Eye (tissue), 1 donor: ENCODE data around the gene TAF6.

Experiments used
- DNase-seq: peaks from one replicate; pipeline ENCODE4 v3.0.0-alpha.2; 2015

Gene TAF6

DNA sequence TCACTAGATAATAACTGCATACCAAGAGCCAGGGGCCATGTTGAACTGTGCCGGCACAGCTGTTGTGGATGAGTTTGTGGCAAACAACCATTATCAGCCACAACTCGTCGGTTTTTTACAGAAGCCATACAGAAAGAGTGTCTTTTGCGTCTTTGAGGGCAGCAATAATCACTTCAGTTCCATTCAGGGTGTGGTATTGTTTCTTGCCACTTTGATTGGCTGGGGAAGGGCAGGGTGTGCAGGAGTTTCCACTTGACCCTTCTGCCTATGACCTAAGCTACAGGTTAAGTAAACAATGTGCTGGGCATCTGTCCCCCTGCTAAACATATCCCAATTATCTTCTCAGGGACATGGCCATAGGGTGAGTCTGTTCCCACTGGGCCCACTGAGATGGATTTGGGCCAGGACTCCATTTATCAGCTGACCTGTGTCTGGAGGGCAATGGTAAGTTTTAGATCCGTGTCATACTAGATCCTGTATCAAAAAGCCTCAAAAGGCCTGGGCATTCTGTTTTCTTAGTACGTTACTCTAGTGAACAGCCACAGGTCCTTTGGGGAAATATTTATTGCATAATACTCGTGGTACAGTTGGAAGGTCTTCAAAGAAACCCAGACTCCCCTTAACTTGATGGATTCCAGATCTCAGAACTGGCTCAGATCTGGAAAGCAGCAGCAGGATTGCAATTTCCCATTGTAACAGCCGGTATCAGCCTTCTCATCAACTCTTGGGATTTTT lies 53.5 kb downstream of the TAF6 start:
- no peak for DNase-seq

- DNase-seq = no peak
These were observed 55.0 kb downstream of the TAF6 start for GRCh38 chr7:100064162-100064561.

GRCh38 chr7:100063376-100063775 lies 55.8 kb downstream of the TAF6 start:
- DNase-seq = no peak

DNA sequence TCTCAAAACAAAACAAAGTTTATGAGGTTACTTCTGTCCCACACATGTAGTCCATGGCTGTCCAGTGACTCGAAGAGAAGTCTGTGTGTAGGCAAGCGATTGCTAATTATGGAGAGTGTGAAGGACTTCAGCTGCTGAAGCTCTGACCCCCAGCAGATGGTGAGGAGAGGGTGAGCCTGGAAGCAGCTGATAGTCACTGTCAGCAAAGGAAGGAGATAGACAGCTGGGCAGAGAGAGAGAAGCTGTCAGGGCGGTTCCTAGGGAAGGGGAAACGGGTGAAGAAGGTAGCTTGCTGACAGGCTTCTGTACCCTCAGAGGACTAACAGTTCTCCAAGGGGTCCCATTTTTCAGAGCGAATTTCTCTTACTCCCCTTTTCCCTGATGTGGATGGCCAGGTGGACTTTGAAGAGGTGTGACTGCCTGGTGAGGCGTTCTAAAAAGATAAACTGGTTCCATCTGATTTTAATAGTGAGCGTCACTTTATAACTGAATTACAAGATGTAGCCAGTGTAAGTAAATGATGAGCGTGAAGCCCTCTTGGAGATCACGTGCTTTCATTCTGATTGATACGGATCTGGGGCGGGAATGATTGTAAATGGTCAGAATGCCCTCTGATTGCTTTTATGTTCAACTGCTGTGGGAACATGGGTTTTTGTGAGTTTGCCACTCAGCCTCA lies 57.5 kb downstream of the TAF6 start:
- no peak for DNase-seq

GRCh38 chr7:100059251-100059739 lies 59.9 kb downstream of the TAF6 start:
- no peak for DNase-seq
